NCI-H446 (cell line): ENCODE measurements around the gene ZNF664.

Experiments used
- DNase-seq, 2 experiments: peaks; one replicate each; lab custom pipeline; 2025; lab: John Stamatoyannopoulos, UW

ZNF664 gene

GRCh38 chr12:123990511-123990910 is 17.5 kb downstream of the ZNF664 start:
- DNase-seq = no peak

GRCh38 chr12:123991372-123991951 is 18.4 kb downstream of the ZNF664 start:
- DNase-seq = no peak

GRCh38 chr12:123992118-123992825 is 19.3 kb downstream of the ZNF664 start:
- no peak for DNase-seq

DNA sequence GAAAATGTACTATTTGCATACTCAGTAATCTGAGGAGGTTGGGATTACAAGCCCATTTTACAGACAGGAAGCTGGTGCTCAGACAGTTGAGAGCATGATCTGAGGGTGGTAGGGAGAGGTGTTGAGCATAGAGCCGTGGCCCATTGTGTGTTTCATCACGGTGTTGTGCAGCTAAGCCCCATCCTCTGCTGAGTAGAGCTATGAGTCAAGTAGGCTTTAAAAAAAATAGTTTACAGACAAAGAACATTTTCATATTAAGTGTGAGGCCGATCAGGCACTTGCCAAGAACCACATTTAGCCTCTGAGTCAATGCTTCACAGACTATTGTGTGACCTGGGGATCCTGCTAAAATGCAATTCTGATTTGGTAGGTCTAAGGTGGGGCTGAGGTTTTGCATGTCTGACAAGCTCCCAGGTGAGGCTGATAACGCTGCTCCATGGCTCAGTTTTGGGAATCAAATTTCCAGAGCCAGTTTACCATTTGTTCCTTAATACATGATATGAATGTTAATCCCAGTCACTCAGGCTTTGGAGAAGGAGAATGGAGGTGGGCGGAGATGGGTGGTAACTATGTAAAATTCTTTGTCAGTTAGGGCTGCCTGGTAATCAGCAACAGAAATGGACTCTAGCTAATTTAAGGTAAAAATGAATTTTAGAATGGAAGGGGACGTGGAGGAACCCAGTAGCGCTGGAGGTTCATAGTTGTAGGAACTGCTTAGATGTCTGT is 22.2 kb downstream of the ZNF664 start:
- no peak for DNase-seq

DNA sequence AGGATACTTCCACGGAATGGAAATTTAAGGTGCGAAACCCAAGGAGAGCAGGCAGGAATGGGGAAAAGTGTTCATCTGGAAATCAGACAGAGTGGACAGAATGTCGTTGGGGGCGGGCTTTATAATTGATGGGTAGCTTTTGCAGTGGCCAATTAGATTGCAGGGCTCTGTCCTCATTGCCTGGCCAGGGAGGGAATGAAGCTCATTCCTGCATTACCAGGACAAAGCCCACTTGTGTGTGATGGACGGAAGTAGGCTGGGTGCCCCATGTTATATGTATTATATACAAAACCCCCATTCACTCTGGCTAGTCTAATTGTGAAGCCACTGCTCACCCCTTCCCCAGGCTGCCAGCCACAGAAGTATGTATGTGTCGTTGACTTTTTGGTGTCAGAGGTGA is 23.6 kb downstream of the ZNF664 start:
- DNase-seq = no peak

DNA sequence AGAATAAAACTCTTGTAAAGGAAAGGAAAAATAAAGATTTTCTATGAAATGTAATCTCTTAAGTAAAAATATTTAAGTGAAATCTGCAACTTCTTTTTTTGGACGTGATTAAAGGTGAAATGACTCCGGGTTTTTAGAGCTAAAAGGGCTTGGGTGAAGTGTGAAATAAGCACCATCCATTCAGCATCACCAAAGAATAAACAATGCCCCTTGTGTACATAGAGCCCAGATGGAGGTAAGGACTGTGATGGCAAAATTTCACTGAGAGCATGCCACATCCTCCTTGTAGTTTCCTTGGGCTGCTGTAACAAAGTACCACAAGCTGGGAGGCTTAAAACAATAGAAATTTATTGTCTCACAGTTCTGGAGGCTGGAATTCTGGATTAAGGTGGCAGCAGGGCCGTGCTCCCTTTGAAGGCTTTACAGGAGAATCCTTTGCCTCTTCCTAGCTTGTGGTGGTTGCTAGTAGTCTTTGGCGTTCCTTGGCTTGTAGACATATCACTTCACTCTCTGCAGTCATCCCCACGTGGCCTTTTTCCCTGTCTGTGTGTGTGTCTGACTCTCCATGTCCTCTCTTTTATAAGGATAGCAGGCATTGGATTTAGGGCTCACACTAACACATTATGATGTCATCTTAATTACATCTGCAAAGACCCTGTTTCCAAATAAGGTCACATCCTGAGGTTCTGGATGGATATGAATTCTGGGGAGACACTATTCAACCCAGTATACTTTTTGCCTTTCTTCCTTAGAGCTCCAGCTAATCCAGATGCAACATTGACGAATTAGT is 24.2 kb downstream of the ZNF664 start:
- DNase-seq = no peak

- DNase-seq = no peak
Observed at GRCh38 chr12:123997908-123998307, 24.9 kb downstream of the ZNF664 start.

DNA sequence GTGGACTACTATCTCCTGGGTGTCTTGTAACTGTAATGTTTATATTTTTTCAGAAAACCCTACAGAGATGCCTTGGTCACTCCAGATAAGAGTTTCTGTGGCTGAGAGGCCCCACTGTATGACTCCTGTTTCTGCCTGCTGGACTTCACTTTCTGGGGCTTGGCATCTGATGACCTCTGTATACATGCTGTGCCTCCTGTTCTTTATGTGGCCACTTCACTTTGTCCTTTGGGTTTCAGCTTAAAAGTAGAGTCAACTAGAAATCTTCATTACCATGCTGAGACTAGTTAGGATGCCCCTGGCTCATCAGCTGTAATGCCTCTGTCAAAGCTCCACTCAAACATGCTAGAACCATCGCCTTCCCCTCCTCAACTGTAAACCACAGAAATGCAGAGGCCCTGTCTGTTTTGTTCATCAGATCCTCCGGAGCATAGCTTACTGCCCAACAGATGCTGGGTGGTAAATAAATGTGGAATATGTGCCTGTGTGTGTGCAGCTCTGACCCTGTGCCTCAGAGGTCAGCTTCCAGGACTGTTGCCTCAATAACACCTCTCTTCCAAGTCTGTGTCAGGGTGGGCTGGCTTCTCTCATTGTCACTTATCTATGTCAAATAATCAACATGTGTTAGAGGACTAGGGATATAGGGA is 25.5 kb downstream of the ZNF664 start:
- DNase-seq = no peak

DNA sequence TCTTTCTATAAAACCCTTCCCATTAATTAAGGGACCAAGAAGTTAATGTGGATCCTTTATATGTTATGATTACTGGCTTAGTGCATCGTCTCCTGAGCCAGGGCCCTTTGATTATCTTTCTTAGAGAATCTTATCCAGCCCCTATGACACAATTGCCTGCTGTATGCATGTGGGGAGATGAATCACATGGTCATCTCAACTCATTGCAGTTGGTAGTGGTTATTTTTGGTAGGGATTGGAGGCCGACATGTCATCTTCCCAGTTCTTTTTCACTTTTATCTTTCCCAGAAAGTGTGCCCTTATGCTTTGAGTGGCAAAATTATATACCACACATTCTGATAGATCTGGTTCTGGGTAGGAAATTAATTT is 26.0 kb downstream of the ZNF664 start:
- no peak for DNase-seq

DNA sequence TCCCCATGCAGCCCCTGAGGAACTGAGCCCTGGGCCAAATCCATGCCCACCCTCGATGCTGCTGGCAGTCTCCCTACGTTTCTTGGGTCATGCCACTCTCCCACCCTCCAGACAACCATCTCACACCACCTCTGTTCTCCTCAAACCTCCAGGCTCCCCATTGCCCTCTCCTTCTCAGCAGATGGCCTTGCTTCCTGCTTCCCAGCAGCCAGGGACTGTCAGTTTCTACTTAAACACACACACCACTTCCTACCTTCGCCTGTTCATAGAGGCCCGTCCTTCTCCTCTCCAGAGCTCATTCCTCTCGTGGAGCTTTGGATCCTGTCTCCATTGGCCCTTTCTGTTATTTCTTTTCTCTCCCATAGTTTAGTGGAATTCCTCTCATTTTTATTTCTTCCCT is 27.1 kb downstream of the ZNF664 start:
- DNase-seq = no peak

DNA sequence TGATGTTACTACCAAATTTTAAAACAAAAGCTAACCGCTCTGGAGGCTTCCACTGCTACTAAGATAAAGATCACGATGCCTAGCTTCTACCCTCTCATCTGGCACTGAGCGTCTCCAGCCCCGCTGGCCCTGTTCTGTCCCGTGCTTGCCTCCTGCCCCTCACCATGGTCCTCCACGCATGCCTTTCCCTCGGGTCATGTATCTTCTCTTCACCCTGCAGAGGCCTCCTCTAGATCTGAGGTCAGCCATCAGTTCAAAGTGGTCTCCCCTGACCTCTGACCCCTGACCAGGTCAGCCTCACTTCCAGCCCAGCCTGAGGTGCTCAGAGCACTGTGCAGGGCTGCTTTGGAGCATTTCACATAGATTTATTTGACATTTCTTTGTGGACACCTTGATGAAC is 28.3 kb downstream of the ZNF664 start:
- DNase-seq = no peak

DNA sequence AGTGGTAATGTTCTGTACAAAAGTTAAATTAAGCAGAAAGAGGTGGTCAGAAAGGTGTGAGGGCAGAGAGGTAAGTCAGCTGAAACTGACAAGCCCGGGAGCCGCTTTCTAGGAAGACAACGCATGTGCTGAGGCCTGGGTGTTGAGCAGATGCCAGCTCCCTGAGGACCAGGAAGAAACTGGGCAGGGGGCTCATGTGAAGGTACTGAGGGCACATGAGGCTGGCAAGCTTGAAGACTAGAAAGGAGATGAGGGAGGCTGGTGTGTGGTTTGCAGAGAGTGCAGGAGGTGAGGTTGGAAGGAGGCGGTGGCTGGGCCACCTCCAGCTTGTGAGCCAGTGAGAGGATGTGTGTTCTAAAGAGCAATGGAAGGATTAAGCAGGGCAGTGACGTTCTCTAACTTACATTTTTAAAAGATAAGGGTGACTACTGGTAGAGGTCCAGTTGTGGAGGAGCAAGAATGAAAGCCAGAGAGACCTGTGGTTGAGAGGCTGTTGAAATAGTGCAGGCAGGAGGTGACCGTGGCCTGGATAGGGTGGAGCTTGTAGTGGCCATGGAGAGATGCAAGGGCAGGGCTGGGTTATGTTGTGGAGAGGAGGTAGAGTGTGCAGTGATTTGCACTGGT is 29.1 kb downstream of the ZNF664 start:
- no peak for DNase-seq

- DNase-seq = no peak
Observed at GRCh38 chr12:124002654-124003053, 29.6 kb downstream of the ZNF664 start.

GRCh38 chr12:124004233-124004875 is 31.3 kb downstream of the ZNF664 start:
- DNase-seq = no peak

GRCh38 chr12:124006085-124006845 is 33.2 kb downstream of the ZNF664 start:
- no peak for DNase-seq

DNA sequence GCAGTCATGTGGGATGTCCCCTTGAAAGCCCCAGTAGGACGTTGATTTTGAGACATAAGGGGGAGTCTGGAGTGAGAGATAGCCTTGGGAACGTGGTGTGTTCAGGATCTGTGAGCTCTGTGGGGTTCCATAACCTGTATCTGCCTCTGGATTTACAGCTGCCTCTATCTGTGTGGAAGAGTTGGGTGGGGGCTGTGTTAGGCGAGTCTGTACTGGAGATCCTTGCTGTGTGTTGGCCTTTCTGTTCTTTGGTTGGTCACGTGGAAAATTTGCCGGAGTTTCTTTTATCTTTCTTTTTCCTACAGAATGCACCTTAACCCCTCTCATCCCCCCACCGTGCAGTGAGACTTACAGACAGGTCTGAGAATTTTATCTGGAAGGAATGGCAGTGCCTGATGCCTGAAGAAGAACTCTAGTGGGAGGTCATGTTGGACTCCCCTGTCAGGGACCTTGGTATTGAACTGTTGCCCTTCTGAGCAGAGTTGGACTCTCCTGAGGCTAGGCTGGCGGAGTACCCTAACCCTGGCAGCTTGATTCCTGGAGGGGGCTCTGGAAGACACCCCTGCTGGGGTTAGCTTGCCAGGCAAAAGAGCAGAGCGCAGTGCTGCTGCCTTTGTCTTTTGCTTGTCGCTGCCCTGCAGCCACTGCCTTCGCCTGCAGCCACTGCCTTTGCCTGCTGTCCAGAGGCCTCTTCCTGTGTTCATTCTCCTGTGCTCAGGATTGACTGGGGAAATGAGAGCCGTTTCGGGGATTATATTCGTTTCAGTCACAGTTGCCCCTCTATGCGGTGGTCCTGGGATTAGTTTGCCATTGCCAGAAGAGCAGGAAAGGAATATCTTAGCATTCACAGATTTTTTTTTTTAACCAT is 34.1 kb downstream of the ZNF664 start:
- no peak for DNase-seq

DNA sequence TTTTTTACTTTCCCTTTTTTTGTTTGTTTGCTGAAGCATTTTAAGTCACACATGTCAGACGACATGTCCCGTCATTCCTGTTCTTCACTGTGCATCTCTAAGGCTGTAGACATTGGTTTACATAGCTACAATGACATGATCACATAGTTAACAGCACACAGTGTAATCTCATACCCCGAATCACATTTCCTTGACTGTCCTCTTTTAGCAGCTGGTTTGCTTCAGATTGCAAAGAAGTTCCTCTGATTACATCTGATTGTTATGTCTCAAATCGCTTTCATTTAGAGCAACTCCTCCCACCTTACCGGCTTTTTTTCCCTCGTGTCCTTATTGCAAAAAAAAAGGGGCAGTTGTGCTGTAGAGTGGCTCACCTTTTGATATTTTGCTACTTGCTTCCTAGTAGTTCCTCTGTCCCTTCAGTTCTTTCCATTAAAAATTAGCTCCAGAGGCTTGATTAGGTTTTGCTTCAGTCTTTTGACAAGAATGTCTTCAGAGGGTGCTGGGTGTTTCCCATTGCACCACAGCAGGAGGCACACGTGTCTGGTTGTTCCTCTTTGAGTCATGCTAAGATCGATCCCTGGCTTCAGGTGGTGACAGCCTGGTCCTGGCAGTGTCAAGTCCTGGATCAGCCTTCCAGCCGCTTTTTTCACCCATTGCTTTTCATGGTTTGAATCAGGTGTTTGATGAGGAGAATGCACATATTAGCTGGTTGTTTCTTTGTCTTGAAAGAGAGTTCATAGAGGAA is 35.0 kb downstream of the ZNF664 start:
- no peak for DNase-seq

DNA sequence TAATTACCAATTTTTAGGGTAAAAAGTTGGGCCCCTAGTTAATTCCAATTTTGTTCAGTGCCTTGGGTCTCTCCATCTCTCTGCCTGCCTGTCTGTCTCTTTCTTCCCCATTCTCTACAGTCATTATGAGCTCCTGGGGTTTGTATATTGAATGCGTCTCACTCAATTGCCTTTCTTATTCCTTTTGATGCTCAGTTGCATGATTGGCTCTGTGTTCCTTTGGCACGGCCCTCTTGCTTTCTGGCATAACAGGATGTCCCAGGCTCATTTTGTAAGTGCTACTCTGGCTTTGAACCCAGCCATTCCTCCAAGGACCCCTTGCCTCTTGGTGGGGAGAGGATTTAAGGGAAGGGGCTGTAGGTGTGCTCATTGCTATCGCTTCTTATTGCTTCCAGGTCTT is 35.6 kb downstream of the ZNF664 start:
- DNase-seq = no peak

DNA sequence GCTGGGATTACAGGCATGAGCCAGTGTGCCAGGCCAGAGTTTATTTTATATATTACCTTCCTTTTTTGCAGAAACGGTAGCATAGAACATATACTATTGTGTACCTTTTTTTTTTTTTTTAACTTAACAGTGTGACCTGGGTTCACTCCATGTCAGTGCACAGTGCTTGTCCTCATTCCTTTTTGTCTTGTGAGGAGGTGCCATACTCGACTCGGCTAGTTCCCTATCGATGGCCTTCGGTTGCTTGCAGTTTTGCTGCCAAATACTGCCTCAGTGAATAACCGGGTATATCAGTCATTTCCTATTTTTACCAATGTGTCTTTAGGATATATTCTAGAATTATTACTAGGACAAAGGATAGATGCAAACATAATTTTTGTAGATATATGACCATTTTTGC is 36.8 kb downstream of the ZNF664 start:
- no peak for DNase-seq
